Measurements from ENCODE around the gene COL4A2.

DNA sequence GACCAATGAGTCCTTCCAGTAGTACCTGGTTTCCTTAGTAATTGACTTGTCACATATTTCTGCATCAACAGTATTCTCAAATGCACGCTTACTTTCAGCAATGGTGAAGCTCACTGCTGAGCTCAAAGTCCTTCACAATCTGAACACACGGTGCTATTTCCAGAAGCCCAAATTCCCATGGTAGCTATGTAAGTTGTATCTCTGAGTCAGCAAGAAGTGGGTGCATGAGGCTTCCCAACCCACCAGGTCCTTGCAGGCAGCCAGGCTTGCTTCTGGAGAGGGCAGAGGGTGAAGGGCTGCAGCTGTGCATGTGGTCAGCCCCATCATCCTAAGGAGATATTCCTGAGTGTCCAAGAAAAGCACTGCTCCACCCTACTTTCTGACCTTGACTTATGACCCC lies 25.7 kb downstream of the COL4A2 start:
- no peak for TF ChIP-seq POLR2A (IDR thresholded peaks at IDR 0.05)
- TF ChIP-seq, protein P1, sequence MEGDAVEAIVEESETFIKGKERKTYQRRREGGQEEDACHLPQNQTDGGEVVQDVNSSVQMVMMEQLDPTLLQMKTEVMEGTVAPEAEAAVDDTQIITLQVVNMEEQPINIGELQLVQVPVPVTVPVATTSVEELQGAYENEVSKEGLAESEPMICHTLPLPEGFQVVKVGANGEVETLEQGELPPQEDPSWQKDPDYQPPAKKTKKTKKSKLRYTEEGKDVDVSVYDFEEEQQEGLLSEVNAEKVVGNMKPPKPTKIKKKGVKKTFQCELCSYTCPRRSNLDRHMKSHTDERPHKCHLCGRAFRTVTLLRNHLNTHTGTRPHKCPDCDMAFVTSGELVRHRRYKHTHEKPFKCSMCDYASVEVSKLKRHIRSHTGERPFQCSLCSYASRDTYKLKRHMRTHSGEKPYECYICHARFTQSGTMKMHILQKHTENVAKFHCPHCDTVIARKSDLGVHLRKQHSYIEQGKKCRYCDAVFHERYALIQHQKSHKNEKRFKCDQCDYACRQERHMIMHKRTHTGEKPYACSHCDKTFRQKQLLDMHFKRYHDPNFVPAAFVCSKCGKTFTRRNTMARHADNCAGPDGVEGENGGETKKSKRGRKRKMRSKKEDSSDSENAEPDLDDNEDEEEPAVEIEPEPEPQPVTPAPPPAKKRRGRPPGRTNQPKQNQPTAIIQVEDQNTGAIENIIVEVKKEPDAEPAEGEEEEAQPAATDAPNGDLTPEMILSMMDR (IDR thresholded peaks at IDR 0.05), result no peak

All from ovary (tissue), 3 donors.